Neuronal stem cell (in vitro differentiated cells): ENCODE measurements around the gene BCAS3.

ENCODE experiments used
- DNase-seq: peaks from one replicate; pipeline ENCODE4 v3.0.0-alpha.2; 2013; ENCODE audit warnings: low spot score
- H2AFZ ChIP-seq: one replicate; pipeline ENCODE4 v1.6.1; 2013; ENCODE audit warnings: mild to moderate bottlenecking, low read length, inconsistent platforms
- H2AK5ac ChIP-seq: 2 replicates; pipeline ENCODE4 v1.6.1; 2013; ENCODE audit warnings: low read depth, mild to moderate bottlenecking, inconsistent platforms, low read length, moderate library complexity, mixed read lengths
- H2BK120ac ChIP-seq: 2 replicates; pipeline ENCODE4 v1.6.1; 2013; ENCODE audit warnings: low read depth, mild to moderate bottlenecking, inconsistent platforms, low read length, moderate library complexity, mixed read lengths
- H2BK12ac ChIP-seq: one replicate; pipeline ENCODE4 v1.6.1; 2013; ENCODE audit warnings: low read length, inconsistent platforms
- H2BK15ac ChIP-seq: 2 replicates; pipeline ENCODE4 v1.6.1; 2013; ENCODE audit warnings: mild to moderate bottlenecking, low read length, inconsistent platforms, mixed read lengths
- H2BK5ac ChIP-seq: one replicate; pipeline ENCODE4 v1.6.1; 2013; ENCODE audit warnings: inconsistent platforms, mild to moderate bottlenecking, low read length, moderate library complexity
- H3K14ac ChIP-seq: one replicate; pipeline ENCODE4 v1.6.1; 2013; ENCODE audit warnings: low read length, inconsistent platforms
- H3K18ac ChIP-seq: 2 replicates; pipeline ENCODE4 v1.6.1; 2013; ENCODE audit warnings: low read length, inconsistent platforms
- H3K23ac ChIP-seq: 2 replicates; pipeline ENCODE4 v1.6.1; 2013; ENCODE audit warnings: low read depth, mild to moderate bottlenecking, mixed read lengths, low read length, inconsistent platforms; ENCODE audit not compliant: poor library complexity
- H3K27ac ChIP-seq: replicated peaks from 3 replicates; pipeline ENCODE4 v1.5.1; 2013; ENCODE audit warnings: low read length, inconsistent platforms
- H3K27me3 ChIP-seq, 3 experiments: 2 replicates each; pipeline ENCODE4 v1.6.1; 2013; ENCODE audit warnings: low read length in 3 of 3, mild to moderate bottlenecking in 2 of 3, inconsistent platforms in 1 of 3, low read depth in 1 of 3, mixed read lengths in 1 of 3, moderate library complexity in 1 of 3; ENCODE audit not compliant: control insufficient read depth in 3 of 3, insufficient read depth in 3 of 3
- H3K36me3 ChIP-seq, 2 donors: replicated peaks in 1 of 2; 2 replicates each; pipeline ENCODE4 v1.6.1; 2013; ENCODE audit warnings: low read length in 2 of 2; ENCODE audit not compliant: control insufficient read depth in 2 of 2, insufficient read depth in 2 of 2
- H3K4ac ChIP-seq: 2 replicates; pipeline ENCODE4 v1.6.1; 2013; ENCODE audit warnings: inconsistent platforms, mild to moderate bottlenecking, low read length, moderate library complexity
- H3K4me1 ChIP-seq, 2 donors: 1 replicate in 1 of 2; 2 replicates in 1 of 2; pipeline ENCODE4 v1.6.1; 2013; ENCODE audit warnings: low read length in 2 of 2, low read depth in 1 of 2; ENCODE audit not compliant: control insufficient read depth in 2 of 2, insufficient read depth in 1 of 2
- H3K4me2 ChIP-seq: one replicate; pipeline ENCODE4 v1.6.1; 2013; ENCODE audit warnings: mild to moderate bottlenecking, low read length, inconsistent platforms; ENCODE audit not compliant: insufficient read depth, poor library complexity, severe bottlenecking
- H3K4me3 ChIP-seq, 2 donors: 2 replicates each; pipeline ENCODE4 v1.5.1; 2013; ENCODE audit warnings: low read length in 2 of 2, mild to moderate bottlenecking in 2 of 2, inconsistent platforms in 1 of 2, moderate library complexity in 1 of 2
- H3K79me1 ChIP-seq: one replicate; pipeline ENCODE4 v1.6.1; 2013; ENCODE audit warnings: low read depth, mild to moderate bottlenecking, inconsistent platforms, low read length, moderate library complexity
- H3K9ac ChIP-seq: one replicate; pipeline ENCODE4 v1.6.1; 2013; ENCODE audit warnings: mild to moderate bottlenecking, low read depth, low read length, inconsistent platforms; ENCODE audit not compliant: poor library complexity
- H3K9me3 ChIP-seq, 2 donors: replicated peaks in 1 of 2; 2 replicates each; pipeline versions ENCODE3 to v1.6.1; 2013; ENCODE audit warnings: low read length in 2 of 2, mild to moderate bottlenecking in 2 of 2, inconsistent platforms in 1 of 2, low read depth in 1 of 2, mixed read lengths in 1 of 2, moderate library complexity in 1 of 2; ENCODE audit not compliant: control insufficient read depth in 2 of 2, insufficient read depth in 1 of 2
- H4K8ac ChIP-seq: one replicate; pipeline ENCODE4 v1.6.1; 2013; ENCODE audit warnings: low read depth, mild to moderate bottlenecking, inconsistent platforms, low read length, moderate library complexity
- H4K91ac ChIP-seq: one replicate; pipeline ENCODE4 v1.6.1; 2013; ENCODE audit warnings: low read length, low read depth, mild to moderate bottlenecking, inconsistent platforms; ENCODE audit not compliant: poor library complexity
- WGBS, 2 donors: extraction: QIAGEN DNeasy Blood & Tissue Kit; methylation state at CpG; one replicate each; pipeline ENCODE4 v1.1.7; 2013; ENCODE audit warnings: missing lambda C conversion rate in 2 of 2, mixed read lengths in 1 of 2; ENCODE audit not compliant: insufficient read length in 2 of 2, insufficient replicate concordance in 1 of 2; ENCODE audit errors: extremely low coverage in 2 of 2; 5-methylcytosine and 5-hydroxymethylcytosine counted together

Gene BCAS3

GRCh38 chr17:60748204-60748603 is 70.6 kb downstream of the BCAS3 start:
- H4K8ac ChIP-seq: no peak overlapping the region
- H2BK5ac ChIP-seq: no peak overlapping the region
- no peak overlapping the region for H3K23ac ChIP-seq
- no peaks in the 10 kb centered on the region for H3K27me3 ChIP-seq
- no peak overlapping the region for H3K27ac ChIP-seq
- H2BK12ac ChIP-seq: no peak overlapping the region
- no CpG with 5 or more reads among the region's 2 CpGs for WGBS, 2 donors
- peaks cover 0 to 9% of the 10 kb centered on the region in 2 donors for H3K9me3 ChIP-seq
- DNase-seq: no peak
- no peak overlapping the region for H3K4me2 ChIP-seq
- H3K79me1 ChIP-seq: no peaks in the 10 kb centered on the region
- no peak overlapping the region for H2BK120ac ChIP-seq
- H3K4me3 ChIP-seq: no peak overlapping the region
- H3K9ac ChIP-seq: no peak overlapping the region
- no peak overlapping the region for H4K91ac ChIP-seq
- H2AFZ ChIP-seq: peak overlapping the region; percentile 52
- peaks cover 6 to 28% of the 10 kb centered on the region in 2 donors for H3K4me1 ChIP-seq
- H2BK15ac ChIP-seq: no peak overlapping the region
- no peak overlapping the region for H3K18ac ChIP-seq
- no peak overlapping the region for H2AK5ac ChIP-seq
- no peak overlapping the region for H3K4ac ChIP-seq
- no peak overlapping the region for H3K14ac ChIP-seq
- no peaks in the 10 kb centered on the region for H3K36me3 ChIP-seq

DNA sequence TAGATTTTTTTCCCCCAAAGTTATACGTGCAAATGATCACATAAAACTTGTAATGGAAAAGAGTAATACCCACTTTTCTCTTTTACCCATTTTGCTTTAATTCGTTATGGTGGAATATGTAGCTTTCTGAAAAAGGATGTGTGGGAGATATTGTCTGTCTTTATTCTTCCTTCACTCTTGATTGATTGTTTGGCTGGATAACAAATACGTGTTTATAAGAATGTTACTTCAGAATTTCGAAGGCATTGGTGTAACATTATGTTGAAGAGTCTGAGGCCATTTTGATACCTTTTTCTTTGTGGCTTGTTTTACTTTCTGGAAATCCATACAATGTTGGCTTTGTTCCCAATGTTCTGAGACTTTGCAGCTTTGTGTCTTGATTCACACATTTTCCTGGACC is 71.4 kb downstream of the BCAS3 start:
- no CpG with 5 or more reads among the region's 4 CpGs for WGBS, 2 donors
- Histone ChIP-seq H3K4ac (no peak overlapping the region), H3K36me3 (no peaks in the 10 kb centered on the region), H3K23ac (no peak overlapping the region), H3K79me1 (no peaks in the 10 kb centered on the region), H2AK5ac (no peak overlapping the region), H4K91ac (no peak overlapping the region), H3K4me1 (peaks cover 6 to 22% of the 10 kb centered on the region in 2 donors), H3K27ac (no peak overlapping the region), H2BK5ac (no peak overlapping the region), H2BK15ac (no peak overlapping the region), H3K4me2 (no peak overlapping the region), H2BK120ac (no peak overlapping the region), H3K14ac (no peak overlapping the region), H3K9me3 (peaks cover 0 to 9% of the 10 kb centered on the region in 2 donors), H2BK12ac (no peak overlapping the region), H2AFZ (no peak overlapping the region), H4K8ac (no peak overlapping the region), H3K9ac (no peak overlapping the region), H3K4me3 (no peak overlapping the region), H3K27me3 (no peaks in the 10 kb centered on the region), H3K18ac (no peak overlapping the region)
- DNase-seq: no peak

DNA sequence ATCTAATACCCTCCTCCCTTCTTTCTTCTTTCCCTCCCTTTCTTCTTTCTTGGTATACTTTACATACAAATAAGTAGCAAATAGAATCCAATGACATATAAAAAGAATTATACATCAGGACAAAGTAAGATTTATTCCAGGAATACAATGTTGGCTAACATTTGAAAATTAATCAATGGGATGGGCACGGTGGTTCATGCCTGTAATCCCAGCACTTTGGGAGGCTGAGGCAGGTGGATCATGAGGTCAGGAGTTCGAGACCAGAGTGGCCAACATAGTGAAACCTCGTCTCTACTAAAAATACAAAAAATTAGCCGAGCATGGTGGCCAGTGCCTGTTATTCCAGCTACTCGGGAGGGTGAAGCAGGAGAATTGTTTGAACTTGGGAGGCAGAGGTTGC is 72.1 kb downstream of the BCAS3 start:
- H4K8ac ChIP-seq: no peak overlapping the region
- no CpG with 5 or more reads among the region's 5 CpGs for WGBS, 2 donors

DNA sequence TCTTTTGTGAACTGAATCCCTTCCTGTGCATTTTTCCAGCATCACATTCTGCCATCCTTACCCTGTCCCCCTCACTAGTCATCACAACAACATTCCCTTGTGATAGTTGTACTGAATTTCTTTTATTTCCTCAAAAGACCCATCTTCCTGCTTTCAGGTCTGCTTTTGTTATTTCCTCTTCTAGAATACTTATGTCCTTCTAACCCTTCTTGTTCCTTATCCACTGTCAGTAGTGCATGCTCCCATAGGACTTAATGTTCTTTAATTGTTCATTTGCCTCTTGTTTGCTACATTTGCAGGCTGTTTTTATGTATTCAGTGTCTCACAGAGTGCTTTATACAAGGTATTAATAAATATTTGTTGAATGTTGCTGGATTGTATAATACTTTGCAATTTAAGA is 73.0 kb downstream of the BCAS3 start:
- Histone ChIP-seq H3K14ac (no peak overlapping the region), H4K91ac (no peak overlapping the region), H2BK5ac (no peak overlapping the region), H2BK120ac (no peak overlapping the region), H4K8ac (no peak overlapping the region), H3K4me3 (no peak overlapping the region), H2BK12ac (no peak overlapping the region), H3K9ac (no peak overlapping the region), H3K79me1 (no peaks in the 10 kb centered on the region), H3K27me3 (no peaks in the 10 kb centered on the region), H3K4me2 (no peak overlapping the region), H3K27ac (no peak overlapping the region), H3K36me3 (no peaks in the 10 kb centered on the region), H3K23ac (no peak overlapping the region), H2BK15ac (no peak overlapping the region), H3K4ac (no peak overlapping the region), H3K9me3 (peaks cover 0 to 9% of the 10 kb centered on the region in 2 donors), H3K18ac (no peak overlapping the region), H2AK5ac (no peak overlapping the region), H3K4me1 (peaks cover 6 to 13% of the 10 kb centered on the region in 2 donors), H2AFZ (no peak overlapping the region)
- DNase-seq: no peak

More for the DNA sequence above, 72.1 kb downstream of the BCAS3 start:
- Histone ChIP-seq H3K4ac (no peak overlapping the region), H2AK5ac (no peak overlapping the region), H3K9me3 (peaks cover 0 to 9% of the 10 kb centered on the region in 2 donors), H3K9ac (no peak overlapping the region), H2BK12ac (no peak overlapping the region), H3K36me3 (no peaks in the 10 kb centered on the region), H3K79me1 (no peaks in the 10 kb centered on the region), H3K4me3 (no peak overlapping the region), H3K4me2 (no peak overlapping the region), H2BK120ac (no peak overlapping the region), H3K27ac (no peak overlapping the region), H3K14ac (no peak overlapping the region), H2AFZ (no peak overlapping the region), H3K18ac (no peak overlapping the region), H3K27me3 (no peaks in the 10 kb centered on the region), H2BK5ac (no peak overlapping the region), H3K4me1 (peaks cover 6 to 16% of the 10 kb centered on the region in 2 donors), H3K23ac (no peak overlapping the region), H2BK15ac (no peak overlapping the region), H4K91ac (no peak overlapping the region)
- no peak for DNase-seq
